HG03354 (cell line): ENCODE measurements around the gene LYPD6.
"Not testable (repeated sequence)": the region's sequence is repeated elsewhere in the genome, so short reads cannot be mapped to it uniquely, and the experiment has no call there.

Experiments
- ATAC-seq: cut with Tn5 transposase; IDR thresholded peaks from one replicate; pipeline ENCODE4 v1.9.1; 2021; ENCODE audit warnings: mild to moderate bottlenecking; ENCODE audit not compliant: unreplicated experiment, poor library complexity, severe bottlenecking

The LYPD6 gene

GRCh38 chr2:149488706-149489440 is 158.5 kb downstream of the LYPD6 start:
- no peak for ATAC-seq

DNA sequence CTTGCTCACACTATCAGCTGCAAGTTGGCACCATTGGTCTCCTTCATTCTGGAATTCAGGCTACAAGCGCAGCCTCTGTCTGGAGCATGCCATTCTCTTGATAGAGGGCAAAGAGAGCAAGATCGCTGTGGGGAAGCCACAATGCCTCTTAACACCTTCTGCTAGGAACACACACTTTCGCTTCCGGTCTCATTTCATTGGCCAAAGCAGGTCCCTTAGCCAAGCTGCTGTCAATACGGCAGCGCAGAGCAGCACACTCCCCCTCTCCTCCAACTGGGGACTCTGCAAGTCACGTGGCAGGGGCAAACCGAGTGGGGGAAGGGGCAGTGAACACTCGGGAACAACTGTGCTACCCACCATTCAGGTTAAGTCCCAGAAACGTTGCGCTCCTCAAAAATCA is 159.1 kb downstream of the LYPD6 start:
- ATAC-seq: no peak

GRCh38 chr2:149490296-149490695 is 159.9 kb downstream of the LYPD6 start:
- ATAC-seq: no peak

DNA sequence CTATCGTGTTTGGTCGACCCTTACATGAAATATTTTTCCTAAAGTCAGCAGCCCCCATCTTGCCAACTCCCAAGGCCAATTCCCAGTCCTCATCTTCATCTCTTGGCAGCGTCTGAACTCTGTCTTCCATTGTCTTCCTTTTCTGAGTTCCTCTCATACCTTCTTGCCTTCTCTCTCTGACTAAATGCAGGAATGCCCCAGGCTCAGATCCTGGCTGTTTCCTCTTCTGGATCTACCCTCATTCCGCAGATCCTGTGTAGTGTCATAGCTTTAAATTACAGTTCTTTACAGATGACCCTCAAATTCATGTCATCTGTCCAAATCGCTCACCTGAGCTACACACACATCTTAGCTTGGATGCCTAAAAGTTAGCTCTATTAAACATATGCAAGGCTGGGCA is 162.5 kb downstream of the LYPD6 start:
- ATAC-seq: no peak

DNA sequence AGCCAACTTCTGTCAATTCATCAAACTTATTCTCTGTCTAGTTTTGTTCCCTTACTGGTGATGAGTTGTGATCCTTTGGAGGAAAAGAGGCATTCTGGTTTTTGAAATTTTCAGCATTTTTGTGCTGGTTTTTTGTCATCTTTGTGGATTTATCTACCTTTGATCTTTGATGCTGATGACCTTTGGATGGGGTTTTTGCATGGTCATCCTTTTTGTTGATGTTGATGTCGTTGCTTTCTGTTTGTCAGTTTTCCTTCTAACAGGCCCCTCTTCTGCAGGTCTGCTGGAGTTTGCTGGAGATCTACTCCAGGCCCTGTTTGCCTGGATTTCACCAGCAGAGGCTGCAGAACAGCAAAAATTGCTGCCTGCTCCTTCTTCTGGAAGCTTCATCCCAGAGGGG is 168.8 kb downstream of the LYPD6 start:
- ATAC-seq: not testable (repeated sequence)

- not testable (repeated sequence) for ATAC-seq
These were observed 176.4 kb downstream of the LYPD6 start for GRCh38 chr2:149506808-149507207.

DNA sequence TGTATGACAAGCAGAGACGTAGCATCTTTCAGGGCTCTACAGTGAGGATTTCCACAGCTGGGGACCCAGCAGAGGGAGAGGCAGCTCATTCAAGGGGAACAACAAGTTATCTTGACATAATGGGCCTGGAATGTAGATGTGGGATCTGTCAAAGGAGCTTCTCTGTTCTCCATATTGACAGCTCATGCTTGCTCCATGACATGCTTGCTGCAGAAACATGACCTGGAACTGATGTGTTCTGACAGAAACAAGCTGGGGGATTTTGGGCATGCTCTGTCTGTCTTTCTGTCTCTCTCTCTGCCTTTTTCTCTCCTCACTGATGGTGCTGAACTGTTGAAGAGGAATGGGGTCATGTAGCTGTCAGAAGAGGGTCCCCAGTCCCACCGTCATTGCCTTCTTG is 177.6 kb downstream of the LYPD6 start:
- ATAC-seq: no peak

- ATAC-seq: no peak
These were observed 183.1 kb downstream of the LYPD6 start for GRCh38 chr2:149513461-149513860.
